Astrocyte of the spinal cord (primary cell): ENCODE measurements around the gene MARCHF4.

Experiments
- DNase-seq: peaks from one replicate; pipeline ENCODE4 v3.0.0; 2011; ENCODE audit warnings: low read depth, low spot score
- H3K4me3 ChIP-seq: 2 replicates; pipeline ENCODE4 v1.5.1; 2011; ENCODE audit warnings: low read depth, mild to moderate bottlenecking, low read length, moderate library complexity
- CTCF ChIP-seq: IDR thresholded peaks from 2 replicates; pipeline ENCODE4 v1.5.1; 2012; ENCODE audit warnings: low read depth, mild to moderate bottlenecking, low read length, inconsistent platforms
- in situ Hi-C: cut with HindIII; loops from 2 replicates; pipeline ENCODE4 v1.10.0; 2017; ENCODE audit warnings: low sequenced_read_pairs

MARCHF4 gene

GRCh38 chr2:216345846-216346245 is 26.4 kb downstream of the MARCHF4 start:
- in situ Hi-C loops, result no loop called here
- no peak for TF ChIP-seq CTCF

GRCh38 chr2:216344950-216345300 is 27.4 kb downstream of the MARCHF4 start:
- no peak for TF ChIP-seq CTCF
- in situ Hi-C loops, result no loop called here
- no peak overlapping the region for H3K4me3 ChIP-seq
- peak; percentile 38 for DNase-seq

More at GRCh38 chr2:216345846-216346245, 26.4 kb downstream of the MARCHF4 start:
- DNase-seq, result no peak
- no peak overlapping the region for H3K4me3 ChIP-seq

DNA sequence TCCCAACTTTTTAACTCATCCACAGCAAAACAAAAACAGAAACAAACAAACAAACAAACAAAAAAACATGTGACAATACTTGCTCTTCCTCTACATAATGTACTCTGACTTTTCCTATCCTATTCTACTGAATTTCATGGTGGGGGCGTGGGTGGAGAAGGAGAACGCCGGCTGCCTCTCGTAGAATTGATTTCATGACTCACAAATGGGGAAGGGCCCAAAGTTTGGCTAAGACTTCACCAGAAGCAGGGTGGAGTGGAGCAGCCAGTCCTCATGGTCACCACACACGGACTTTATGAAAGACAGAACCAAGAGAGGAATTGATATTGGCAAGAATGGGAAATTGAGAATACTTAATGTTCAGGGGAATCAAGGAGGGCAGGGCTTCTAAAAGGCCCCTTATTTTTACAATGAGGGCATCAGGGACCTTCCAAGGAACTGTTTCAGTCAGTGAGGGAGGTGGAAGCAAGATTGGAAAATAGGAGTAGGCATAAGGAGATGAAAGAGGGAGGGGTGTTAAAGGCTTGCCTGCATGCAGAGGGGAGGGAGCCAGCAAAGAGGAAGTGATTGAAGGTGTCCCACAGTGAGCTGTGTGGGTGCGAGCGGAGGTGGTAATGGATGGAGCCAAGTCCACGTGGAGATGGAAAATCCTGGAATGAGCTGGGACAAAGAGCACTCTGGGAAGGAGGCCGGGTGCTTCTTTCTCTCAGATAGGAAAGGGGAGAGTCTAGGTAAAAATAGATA is 27.9 kb downstream of the MARCHF4 start:
- DNase-seq, result peak; percentile 9
- TF ChIP-seq CTCF, result no peak
- no peak overlapping the region for H3K4me3 ChIP-seq
- in situ Hi-C loops, result no loop called here

DNA sequence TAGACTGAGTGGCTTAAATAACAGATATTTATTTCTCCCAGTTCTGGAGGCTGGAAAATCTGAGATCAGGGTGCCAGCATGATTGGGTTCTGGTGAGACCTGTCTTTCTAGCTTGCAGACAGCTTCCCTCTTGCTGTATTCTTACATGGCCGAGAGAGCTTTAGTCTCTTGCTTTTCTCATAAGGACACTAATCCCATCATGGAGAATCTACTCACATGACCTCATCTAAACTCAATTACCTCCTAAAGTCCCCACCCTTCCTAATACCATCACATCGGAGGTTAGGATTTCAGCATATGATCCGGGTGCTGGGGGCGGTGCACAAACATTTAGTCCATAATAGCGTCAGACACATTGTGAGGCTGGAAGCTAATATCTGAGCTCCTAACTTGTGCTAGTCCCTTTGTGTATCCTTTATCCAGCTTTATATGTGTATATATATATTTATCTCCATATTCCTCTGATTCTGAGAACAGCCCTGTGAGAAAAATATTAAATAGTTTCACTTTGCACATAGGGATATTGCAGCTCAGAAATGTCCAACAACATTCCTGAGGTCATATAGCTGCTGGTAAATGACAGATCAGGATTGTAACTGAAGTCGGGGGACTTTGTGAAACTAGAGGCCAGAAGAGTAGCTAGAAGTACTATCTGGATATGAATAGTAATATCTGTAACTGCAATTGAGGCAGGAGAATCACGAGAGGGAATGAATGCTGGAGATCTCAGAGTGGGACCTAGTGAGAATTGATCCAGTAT is 28.9 kb downstream of the MARCHF4 start:
- no peak for TF ChIP-seq CTCF
- no peak overlapping the region for H3K4me3 ChIP-seq
- peak; percentile 9 for DNase-seq

DNA sequence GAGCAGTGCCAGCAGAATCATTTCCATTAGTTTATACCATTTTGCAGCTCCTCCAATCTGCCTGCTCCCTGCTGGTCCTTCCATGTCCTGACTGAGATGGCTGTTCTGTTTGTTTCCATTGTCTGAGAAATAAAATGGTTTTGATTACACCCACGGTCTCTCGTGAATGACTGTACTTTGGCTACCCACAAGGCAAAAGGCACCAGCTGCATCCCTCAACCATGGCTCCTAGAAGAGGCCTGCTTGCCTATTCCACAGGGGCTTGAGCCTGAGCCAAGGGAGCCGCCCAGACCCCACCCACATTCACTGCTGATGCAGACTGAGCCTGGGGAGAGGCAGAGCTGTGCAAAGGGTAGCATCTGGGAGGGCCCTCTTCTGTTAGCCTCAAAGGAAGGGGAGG is 31.2 kb downstream of the MARCHF4 start:
- no peak overlapping the region for H3K4me3 ChIP-seq
- in situ Hi-C loops, result no loop called here
- no peak for TF ChIP-seq CTCF
- DNase-seq, result peak; percentile 29

More for the DNA sequence above, 28.9 kb downstream of the MARCHF4 start:
- in situ Hi-C loops, result no loop called here

GRCh38 chr2:216340280-216340631 is 32.0 kb downstream of the MARCHF4 start:
- no peak for TF ChIP-seq CTCF
- in situ Hi-C loops, result no loop called here
- DNase-seq, result no peak
- no peak overlapping the region for H3K4me3 ChIP-seq
